NOMO-1 treated with dmso at 0.1 percent for 144 hours (cell line): ENCODE data around the gene BARD1.

Experiments
- DNase-seq: peaks from one replicate; lab custom pipeline; 2025; ENCODE audit not compliant: unreplicated experiment; lab: John Stamatoyannopoulos, UW

Gene BARD1

DNA sequence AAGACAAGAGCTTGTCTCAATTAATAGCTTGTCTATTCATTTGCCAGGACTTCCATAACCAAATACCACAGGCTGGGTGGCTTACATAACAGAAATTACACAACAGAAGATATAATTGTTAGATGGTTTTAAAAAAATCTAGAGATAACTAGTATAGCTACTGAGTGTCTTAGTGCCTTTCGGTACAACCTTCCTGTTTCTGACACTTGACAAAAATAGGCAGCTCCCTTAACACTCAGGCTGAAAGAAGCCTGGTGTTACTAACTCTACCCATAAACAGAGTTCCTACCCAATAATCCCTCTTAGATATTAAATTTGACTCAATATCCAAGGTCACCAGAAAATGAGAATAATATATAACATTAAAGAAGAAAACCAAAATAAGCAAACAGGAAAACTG is 129.7 kb downstream of the BARD1 start:
- DNase-seq = peak; percentile 61

DNA sequence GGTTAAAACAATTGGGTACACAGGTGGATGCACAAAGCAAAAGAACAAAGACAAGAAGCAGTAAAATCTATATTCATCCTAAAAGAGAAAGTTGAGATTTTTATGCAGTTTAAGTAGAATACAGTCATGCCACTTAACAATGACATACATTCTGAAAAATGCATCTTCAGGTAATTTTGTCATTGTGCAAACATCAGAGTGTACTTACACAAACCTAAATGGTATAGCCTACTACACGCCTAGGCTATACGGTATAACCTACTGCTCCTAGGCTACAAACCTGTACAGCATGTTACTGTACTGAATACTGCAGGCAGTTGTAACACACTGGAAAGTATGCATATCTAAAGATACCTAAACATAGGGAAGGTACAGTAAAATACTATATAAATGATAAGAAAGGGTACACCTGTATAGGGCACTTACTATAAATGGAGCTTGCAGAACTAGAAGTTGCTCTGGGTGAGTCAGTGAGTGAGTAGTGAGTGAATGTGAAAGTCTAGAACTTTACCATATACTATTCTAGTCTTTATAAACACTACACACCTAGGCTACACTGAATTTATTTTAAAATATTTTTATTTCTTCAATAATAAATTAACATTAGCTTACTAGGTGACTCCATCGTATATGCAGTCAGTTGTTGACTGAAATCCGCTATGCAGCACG is 132.9 kb downstream of the BARD1 start:
- DNase-seq = no peak
